ENCODE data around the gene OSGEPL1.

DNA sequence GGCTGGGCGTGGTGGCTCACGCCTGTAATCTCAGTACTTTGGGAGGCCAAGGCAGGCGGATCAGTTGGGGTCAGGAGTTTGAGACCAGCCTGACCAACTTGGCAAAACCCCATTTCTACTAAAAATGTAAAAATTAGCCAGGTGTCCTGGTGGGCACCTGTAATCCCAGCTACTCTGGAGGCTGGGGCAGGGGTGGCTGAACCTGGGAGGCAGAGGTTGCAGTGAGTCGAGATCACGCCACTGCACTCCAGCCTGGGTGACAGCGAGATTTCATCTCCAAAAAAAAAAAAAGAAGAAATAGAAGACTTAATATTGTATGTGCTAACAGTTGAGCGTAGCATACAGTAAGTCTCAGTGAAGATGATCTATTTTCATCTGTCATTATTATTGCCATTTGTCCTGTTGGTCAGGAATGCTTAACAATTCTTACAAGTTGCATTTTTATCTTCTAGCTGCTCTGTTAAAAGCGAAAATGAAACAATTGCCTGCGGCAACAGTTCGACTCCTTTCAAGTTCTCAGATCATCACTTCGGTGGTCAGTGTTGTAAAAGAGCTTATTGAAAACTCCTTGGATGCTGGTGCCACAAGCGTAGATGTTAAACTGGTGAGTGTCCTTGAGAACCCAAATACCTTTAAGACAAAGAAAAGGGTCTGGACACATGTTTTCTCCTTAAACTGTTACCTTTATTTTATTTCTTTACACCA is 28.9 kb upstream of the OSGEPL1 start:
- TF ChIP-seq, protein P1, sequence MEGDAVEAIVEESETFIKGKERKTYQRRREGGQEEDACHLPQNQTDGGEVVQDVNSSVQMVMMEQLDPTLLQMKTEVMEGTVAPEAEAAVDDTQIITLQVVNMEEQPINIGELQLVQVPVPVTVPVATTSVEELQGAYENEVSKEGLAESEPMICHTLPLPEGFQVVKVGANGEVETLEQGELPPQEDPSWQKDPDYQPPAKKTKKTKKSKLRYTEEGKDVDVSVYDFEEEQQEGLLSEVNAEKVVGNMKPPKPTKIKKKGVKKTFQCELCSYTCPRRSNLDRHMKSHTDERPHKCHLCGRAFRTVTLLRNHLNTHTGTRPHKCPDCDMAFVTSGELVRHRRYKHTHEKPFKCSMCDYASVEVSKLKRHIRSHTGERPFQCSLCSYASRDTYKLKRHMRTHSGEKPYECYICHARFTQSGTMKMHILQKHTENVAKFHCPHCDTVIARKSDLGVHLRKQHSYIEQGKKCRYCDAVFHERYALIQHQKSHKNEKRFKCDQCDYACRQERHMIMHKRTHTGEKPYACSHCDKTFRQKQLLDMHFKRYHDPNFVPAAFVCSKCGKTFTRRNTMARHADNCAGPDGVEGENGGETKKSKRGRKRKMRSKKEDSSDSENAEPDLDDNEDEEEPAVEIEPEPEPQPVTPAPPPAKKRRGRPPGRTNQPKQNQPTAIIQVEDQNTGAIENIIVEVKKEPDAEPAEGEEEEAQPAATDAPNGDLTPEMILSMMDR (IDR thresholded peaks at IDR 0.05): no peak
- no peak for TF ChIP-seq POLR2A (IDR thresholded peaks at IDR 0.05)
